Neural progenitor cell (in vitro differentiated cells): ENCODE data around the gene UGT1A6.

Source experiments
- EZH2phosphoT487 ChIP-seq: fragments of 200-600 bp; sonication (generic); IDR thresholded peaks from 2 replicates; pipeline ENCODE4 v1.6.1; 2017; ENCODE audit warnings: antibody characterized with exemption
- TF ChIP-seq, protein P1 (sequence below): fragments of 200-600 bp; sonication (generic); IDR thresholded peaks from 2 replicates; pipeline ENCODE4 v1.5.1; 2017; ENCODE audit warnings: antibody characterized with exemption, mild to moderate bottlenecking

GRCh38 chr2:233689501-233689900, 3.2 kb upstream of the UGT1A6 start:
- no peak for TF ChIP-seq EZH2phosphoT487
- TF ChIP-seq, protein P1, sequence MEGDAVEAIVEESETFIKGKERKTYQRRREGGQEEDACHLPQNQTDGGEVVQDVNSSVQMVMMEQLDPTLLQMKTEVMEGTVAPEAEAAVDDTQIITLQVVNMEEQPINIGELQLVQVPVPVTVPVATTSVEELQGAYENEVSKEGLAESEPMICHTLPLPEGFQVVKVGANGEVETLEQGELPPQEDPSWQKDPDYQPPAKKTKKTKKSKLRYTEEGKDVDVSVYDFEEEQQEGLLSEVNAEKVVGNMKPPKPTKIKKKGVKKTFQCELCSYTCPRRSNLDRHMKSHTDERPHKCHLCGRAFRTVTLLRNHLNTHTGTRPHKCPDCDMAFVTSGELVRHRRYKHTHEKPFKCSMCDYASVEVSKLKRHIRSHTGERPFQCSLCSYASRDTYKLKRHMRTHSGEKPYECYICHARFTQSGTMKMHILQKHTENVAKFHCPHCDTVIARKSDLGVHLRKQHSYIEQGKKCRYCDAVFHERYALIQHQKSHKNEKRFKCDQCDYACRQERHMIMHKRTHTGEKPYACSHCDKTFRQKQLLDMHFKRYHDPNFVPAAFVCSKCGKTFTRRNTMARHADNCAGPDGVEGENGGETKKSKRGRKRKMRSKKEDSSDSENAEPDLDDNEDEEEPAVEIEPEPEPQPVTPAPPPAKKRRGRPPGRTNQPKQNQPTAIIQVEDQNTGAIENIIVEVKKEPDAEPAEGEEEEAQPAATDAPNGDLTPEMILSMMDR: no peak
